ENCODE measurements around the gene EIF2AK3. TPM values are rescaled to one million over a fixed set of nuclear protein-coding genes. Genes with fewer than 3 reads are reported as not detected.

Gene EIF2AK3
- total and polyA plus RNA-seq, 2 experiments from 2014 or later = 6.4 to 14.1 TPM

DNA sequence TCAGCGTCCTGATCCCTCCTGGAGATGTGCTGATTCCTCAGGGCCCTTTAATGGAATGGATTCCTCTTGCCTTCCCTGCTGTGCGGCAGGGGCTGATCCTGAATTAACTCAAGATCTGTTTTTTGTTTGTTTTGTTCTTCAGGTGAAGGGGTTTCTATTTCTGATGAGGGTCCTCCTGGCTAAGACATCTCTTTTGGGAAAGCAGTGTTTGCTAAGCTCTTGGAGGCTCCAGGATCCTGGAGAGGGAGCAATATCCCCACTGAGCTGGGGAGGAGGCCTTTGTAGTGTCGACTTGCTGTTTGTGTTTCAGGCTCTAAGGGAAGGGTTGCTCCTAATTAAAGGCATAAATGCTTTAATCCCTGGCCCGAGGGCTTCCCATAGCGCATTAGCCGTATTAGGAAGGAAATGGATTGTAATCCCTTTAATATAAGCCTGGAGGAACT lies 109.5 kb downstream of the EIF2AK3 start:
- no peak for DNase-seq (ENCODE audit: low read depth in 1 of 2, low spot score in 1 of 2)
- TF ChIP-seq, protein P1, sequence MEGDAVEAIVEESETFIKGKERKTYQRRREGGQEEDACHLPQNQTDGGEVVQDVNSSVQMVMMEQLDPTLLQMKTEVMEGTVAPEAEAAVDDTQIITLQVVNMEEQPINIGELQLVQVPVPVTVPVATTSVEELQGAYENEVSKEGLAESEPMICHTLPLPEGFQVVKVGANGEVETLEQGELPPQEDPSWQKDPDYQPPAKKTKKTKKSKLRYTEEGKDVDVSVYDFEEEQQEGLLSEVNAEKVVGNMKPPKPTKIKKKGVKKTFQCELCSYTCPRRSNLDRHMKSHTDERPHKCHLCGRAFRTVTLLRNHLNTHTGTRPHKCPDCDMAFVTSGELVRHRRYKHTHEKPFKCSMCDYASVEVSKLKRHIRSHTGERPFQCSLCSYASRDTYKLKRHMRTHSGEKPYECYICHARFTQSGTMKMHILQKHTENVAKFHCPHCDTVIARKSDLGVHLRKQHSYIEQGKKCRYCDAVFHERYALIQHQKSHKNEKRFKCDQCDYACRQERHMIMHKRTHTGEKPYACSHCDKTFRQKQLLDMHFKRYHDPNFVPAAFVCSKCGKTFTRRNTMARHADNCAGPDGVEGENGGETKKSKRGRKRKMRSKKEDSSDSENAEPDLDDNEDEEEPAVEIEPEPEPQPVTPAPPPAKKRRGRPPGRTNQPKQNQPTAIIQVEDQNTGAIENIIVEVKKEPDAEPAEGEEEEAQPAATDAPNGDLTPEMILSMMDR (IDR thresholded peaks at IDR 0.05; ENCODE audit: low read depth, low read length) = no peak
- H3K4me1 ChIP-seq (ENCODE audit: low read depth) = no peaks in the 10 kb centered on the region
- H3K27ac ChIP-seq = no peak overlapping the region
- H3K36me3 ChIP-seq = no peaks in the 10 kb centered on the region
- H3K9me3 ChIP-seq (ENCODE audit: low read depth) = no peaks in the 10 kb centered on the region
- no peaks in the 10 kb centered on the region for H3K27me3 ChIP-seq
- no peak overlapping the region for H3K4me3 ChIP-seq

Other genes with a start within 250 kb of the EIF2AK3 start
- not detected in 2 replicates for gene FOXI3, start 174.8 kb downstream of the EIF2AK3 start, total RNA-seq
- gene FOXI3, start 174.8 kb downstream of the EIF2AK3 start, polyA plus RNA-seq = not detected in 2 replicates
- 6.4 and 8.8 TPM in 2 replicates for gene RPIA, start 64.2 kb upstream of the EIF2AK3 start, total RNA-seq
- gene RPIA, start 64.2 kb upstream of the EIF2AK3 start, polyA plus RNA-seq = 19.5 and 19.9 TPM in 2 replicates

All from cardiac muscle cell (in vitro differentiated cells and primary cell).